Brain microvascular endothelial cell (primary cell): ENCODE data around the gene ALDH1L2.

Experiments
- DNase-seq: peaks from one replicate; pipeline ENCODE4 v3.0.0-alpha.2; 2020
- H3K27ac ChIP-seq: fragments of 250-450 bp; sonication (Bioruptor Pico); 2 replicates; pipeline ENCODE4 v1.5.1; 2020; ENCODE audit warnings: mild to moderate bottlenecking, moderate library complexity
- H3K27me3 ChIP-seq: fragments of 250-450 bp; sonication (Bioruptor Pico); replicated peaks from 2 replicates; pipeline ENCODE4 v1.5.1; 2020; ENCODE audit warnings: mild to moderate bottlenecking
- H3K36me3 ChIP-seq: fragments of 250-450 bp; sonication (Bioruptor Pico); replicated peaks from 2 replicates; pipeline ENCODE4 v1.5.1; 2020; ENCODE audit warnings: mild to moderate bottlenecking
- H3K4me3 ChIP-seq: 2 replicates; pipeline ENCODE4 v1.5.1; 2011; ENCODE audit warnings: low read depth, mild to moderate bottlenecking, control low read depth, low read length, moderate library complexity
- CTCF ChIP-seq: IDR thresholded peaks from 2 replicates; pipeline ENCODE4 v1.5.1; 2011; ENCODE audit warnings: low read depth, mild to moderate bottlenecking, moderate library complexity, low read length, control low read depth, inconsistent platforms; ENCODE audit errors: missing control alignments
- in situ Hi-C: cut with HindIII; loops from 2 replicates; pipeline ENCODE4 v1.10.0; 2017; ENCODE audit warnings: low sequenced_read_pairs, low pct_ligation_motif_present

Gene ALDH1L2

GRCh38 chr12:105109465-105110212 is 25.4 kb upstream of the ALDH1L2 start:
- DNase-seq = peak; percentile 40
- peaks cover 15% of the 10 kb centered on the region for H3K36me3 ChIP-seq
- peak overlapping the region; percentile 96 for H3K4me3 ChIP-seq
- in situ Hi-C loops = no loop called here
- H3K27ac ChIP-seq = peak overlapping the region; percentile 74
- no peak for TF ChIP-seq CTCF
- no peaks in the 10 kb centered on the region for H3K27me3 ChIP-seq

DNA sequence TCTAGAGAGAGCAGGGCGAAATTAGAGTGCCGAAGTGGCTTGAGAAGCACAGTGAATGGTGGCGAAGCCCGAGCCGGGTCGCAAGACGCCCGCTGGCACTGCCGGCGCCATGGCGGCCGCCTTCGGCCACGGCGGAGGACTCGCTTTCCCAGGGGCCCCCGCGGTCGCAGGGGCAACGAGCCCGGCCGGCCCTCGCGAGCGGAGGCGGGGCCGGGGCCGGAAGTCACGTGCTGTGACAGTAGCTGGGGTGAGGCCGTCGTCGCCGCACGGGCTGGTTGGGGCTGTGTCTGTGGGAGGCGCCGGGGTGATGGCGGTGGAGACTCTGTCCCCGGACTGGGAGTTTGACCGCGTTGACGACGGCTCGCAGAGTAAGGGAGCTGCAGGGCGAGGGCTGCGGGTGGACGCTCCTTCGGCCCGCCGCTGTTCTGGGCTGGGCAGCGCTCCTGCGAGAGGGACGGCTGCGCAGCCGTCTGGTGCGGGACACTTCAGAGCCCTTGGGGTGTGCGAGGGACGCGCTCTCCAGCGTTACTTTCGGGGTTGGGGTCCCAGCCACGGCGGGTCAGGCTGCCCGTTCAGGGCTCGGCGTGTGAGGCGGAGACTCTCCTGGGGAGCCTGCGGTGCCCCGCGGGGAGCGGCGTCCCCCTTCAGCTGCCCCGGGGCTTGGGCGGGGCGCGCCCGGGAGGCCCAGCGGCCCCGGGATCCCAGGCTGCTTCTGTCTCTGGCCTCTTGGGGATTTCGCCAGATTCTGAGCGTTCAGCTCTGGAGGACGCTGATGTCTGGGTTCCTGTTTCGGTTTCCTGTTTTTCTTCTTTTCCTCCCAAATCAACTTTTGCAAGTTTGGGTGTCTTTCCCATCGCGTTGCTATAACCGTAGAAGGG is 23.5 kb upstream of the ALDH1L2 start, which contains the start of gene WASHC4:
Gene WASHC4 (plus strand): TSS at position 238 of the 878 bp plus-strand sequence. CDS start 70 bp downstream, at position 308.
- no peak for TF ChIP-seq CTCF
- in situ Hi-C loops = no loop called here
- Histone ChIP-seq H3K27ac (peak within 1 kb of the TSS; percentile 87), H3K36me3 (peaks cover 8% of the 10 kb centered on the region), H3K4me3 (peak within 1 kb of the TSS; percentile 96), H3K27me3 (no peaks in the 10 kb centered on the region)
- peak; percentile 81 for DNase-seq

- Histone ChIP-seq H3K27me3 (no peaks in the 10 kb centered on the region), H3K4me3 (peak overlapping the region; percentile 96), H3K36me3 (peaks cover 2% of the 10 kb centered on the region), H3K27ac (peak overlapping the region; percentile 87)
- peak; percentile 45 for DNase-seq
- in situ Hi-C loops = no loop called here
- peak; percentile 12 for TF ChIP-seq CTCF
These were observed 22.9 kb upstream of the ALDH1L2 start for GRCh38 chr12:105107171-105107493.

DNA sequence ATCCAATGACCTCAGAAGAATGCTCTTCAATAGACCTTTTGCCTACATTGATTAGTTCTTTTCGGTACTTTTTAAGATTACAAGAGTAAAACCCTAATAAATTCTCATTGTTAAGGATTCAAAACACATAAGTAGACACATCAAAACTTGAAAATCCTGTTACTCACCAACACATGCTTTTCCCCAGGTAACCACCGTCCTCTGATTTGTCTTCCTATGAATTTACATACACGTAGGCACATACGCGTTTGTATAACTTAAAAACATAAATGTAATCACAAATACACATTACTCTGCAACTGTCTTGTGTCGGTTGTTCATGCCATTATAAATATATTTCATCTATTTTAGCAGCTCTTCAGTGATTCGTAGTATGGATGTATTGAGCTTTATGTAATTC is 22.4 kb upstream of the ALDH1L2 start:
- peak overlapping the region; percentile 96 for H3K4me3 ChIP-seq
- DNase-seq = no peak

DNA sequence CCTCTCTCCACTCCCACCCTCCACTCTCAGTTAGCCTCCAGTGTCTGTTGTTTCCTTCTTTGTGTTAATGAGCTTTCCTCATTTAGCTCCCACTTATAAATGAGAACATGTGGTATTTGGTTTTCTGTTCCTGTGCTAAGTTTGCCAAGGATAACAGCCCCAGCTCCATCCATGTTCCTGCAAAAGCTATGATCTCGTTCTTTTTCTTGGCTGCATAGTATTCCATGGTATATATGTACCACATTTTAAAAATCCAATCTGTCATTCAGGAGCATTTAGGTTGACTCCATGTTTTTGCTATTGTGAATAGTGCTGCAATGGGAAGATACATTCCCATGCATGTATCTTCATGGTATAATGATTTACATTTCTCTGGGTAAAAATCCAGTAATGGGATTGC is 20.5 kb upstream of the ALDH1L2 start:
- no peak overlapping the region for H3K27ac ChIP-seq
- H3K4me3 ChIP-seq = no peak overlapping the region
- H3K36me3 ChIP-seq = no peaks in the 10 kb centered on the region
- in situ Hi-C loops = no loop called here
- no peak for DNase-seq
- TF ChIP-seq CTCF = no peak
- no peaks in the 10 kb centered on the region for H3K27me3 ChIP-seq

More for the DNA sequence above, 22.4 kb upstream of the ALDH1L2 start:
- Histone ChIP-seq H3K27me3 (no peaks in the 10 kb centered on the region), H3K36me3 (no peaks in the 10 kb centered on the region), H3K27ac (no peak overlapping the region)
- TF ChIP-seq CTCF = no peak
- in situ Hi-C loops = no loop called here
